GM21786 (cell line): ENCODE measurements around the gene TBL2.
"Not testable (repeated sequence)": the region's sequence is repeated elsewhere in the genome, so short reads cannot be mapped to it uniquely, and the experiment has no call there.

Experiments
- ATAC-seq: cut with Tn5 transposase; IDR thresholded peaks from one replicate; pipeline ENCODE4 v1.9.1; 2021; ENCODE audit not compliant: unreplicated experiment

The TBL2 gene

DNA sequence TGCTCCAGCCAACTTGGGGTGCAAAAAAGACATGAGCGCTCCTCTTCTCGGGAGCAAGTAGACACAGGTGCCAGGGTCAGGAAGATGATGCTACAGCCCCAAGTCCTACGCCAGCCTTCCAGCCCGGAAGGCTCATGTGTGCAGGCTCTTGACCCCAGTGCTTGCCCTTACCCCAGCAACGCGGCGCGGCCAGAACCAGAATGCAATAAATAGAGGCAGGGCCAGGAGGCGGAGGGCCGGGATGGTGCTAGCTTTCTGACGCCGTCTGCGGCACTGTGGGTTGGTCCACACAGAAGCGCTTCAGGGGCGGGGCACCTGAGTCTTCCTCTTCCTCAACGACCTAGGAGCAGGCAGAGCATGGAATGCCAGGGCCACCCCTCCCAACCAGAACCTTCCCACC lies 41.3 kb downstream of the TBL2 start:
- ATAC-seq, result no peak

- ATAC-seq, result no peak
Observed at GRCh38 chr7:73536479-73536878, 41.9 kb downstream of the TBL2 start.

DNA sequence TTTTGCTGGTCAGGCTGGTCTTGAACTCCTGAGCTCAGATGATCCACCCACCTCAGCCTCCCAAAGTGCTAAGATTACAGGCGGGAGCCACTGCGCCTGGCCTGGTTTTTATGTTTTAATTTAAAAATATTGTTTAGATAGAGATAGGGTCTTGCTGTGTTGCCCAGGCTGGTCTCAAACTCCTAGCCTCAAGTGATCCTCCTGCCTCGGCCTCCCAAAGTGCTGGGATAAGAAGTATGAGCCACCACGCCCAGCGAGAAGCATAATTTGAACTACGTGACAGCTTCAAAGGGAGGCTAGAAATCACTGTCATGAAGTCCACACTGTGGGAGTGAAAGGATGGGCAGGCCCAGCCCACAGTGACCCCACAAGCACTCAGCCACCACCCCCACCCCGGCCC lies 42.5 kb downstream of the TBL2 start:
- ATAC-seq, result not testable (repeated sequence)

DNA sequence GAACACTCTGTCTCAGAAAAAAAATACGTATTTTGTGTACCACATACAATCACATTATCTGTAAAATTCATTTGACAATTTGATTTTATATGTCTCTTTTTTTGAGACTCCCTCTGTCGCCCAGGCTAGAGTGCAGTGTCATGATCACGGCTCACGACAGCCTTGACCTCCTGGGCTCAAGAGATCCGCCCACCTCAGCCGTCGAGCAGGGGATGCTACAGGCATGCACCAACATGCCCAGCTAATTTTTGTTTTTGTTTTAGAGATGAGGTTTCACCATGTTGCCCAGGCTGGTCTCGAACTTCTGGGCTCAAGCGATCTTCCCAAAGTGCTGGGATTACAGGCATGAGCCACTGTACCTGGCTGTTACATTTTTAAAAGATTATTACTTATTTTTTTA lies 44.6 kb downstream of the TBL2 start:
- no peak for ATAC-seq

DNA sequence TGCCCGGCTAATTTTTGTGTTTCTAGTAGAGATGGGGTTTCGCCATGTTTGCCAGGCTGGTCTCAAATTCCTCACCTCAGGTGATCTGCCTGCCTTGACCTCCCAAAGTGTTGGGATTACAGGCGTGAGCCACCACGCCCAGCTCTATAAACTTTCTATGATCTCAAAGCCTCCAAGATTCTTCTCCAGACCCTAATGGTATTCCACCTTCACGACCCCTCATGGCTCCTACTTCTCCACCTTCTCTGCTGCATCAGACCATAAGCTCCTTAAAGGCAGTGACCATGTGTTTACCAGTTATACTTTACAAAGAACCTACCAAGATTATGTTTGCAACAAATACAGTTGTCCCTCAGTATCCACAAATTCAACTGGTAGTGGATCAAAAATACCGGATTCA lies 46.2 kb downstream of the TBL2 start:
- ATAC-seq, result no peak

- no peak for ATAC-seq
Observed at GRCh38 chr7:73530800-73531199, 47.6 kb downstream of the TBL2 start.

GRCh38 chr7:73526896-73527821 lies 51.2 kb downstream of the TBL2 start:
- ATAC-seq, result no peak

GRCh38 chr7:73526158-73526494 lies 52.3 kb downstream of the TBL2 start:
- not testable (repeated sequence) for ATAC-seq

DNA sequence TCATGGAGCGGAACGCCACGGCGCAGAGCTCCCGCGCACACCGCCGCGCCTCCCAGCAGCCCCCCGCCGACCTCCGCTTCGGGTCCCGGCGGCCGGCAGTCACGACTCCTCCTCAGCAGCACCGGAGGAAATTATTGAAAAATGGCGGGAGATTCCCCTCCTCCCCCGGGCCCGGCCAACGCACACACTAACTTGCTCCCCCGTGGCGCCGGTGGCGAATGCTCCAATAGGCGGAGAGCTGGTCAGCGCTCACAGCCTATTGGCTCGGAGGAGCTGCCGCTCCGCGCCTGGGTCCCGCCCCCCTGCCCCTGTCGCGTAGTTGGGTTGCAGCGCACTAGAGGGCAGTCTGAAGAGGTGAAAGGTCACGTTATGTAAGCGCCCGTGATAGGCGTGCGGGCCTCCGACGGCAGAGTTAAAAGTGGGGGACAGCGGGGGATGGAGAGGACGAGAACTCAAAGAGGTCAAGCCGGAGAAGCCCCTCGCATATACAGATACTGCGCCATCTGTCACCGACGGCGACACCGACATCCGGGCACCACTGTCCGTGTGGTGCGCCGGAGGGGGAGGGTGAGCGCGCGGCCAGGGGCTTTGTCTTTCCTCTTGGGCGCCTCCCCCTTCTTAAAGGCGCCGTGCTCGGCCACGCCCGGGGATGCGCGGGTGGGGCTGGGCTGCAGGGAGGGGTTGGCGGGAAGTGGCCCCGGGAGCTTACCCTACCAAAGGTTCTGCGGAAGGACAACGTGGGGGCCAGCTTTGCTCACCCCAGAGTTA lies 56.1 kb downstream of the TBL2 start, which contains the start of gene BAZ1B:
TSS of gene BAZ1B (minus strand) at position 189 of the 768 bp plus-strand sequence. CDS start 360 bp downstream, outside the sequence.
- ATAC-seq, result peak; percentile 85

DNA sequence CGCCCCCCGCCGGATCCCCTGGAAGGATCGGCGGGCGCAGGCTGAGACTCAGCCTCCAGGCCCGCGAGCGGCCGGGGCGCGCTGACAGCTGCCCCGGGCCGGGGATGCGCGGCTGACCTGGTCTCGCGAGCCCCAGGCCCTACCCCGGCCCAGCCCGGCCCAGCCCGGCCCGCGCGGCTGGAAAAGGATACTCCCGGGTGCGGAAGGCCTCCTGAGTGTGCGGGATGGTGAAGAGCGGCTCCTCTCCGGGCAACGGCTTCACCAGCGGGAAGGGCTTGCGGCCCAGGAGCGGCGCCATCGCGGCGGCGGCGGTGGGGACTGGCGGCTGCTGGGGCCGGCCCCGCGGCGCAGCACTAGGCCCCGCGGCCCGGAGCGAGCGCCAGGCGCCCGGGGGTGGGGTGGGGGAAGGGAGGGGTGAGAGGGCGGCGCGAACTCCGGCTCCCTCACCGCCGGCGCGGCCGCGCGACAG lies 56.7 kb downstream of the TBL2 start:
- ATAC-seq, result peak; percentile 28

- no peak for ATAC-seq
Observed at GRCh38 chr7:73520673-73521635, 57.4 kb downstream of the TBL2 start.

GRCh38 chr7:73519867-73520672 lies 58.3 kb downstream of the TBL2 start:
- no peak for ATAC-seq

GRCh38 chr7:73518470-73518869 lies 59.9 kb downstream of the TBL2 start:
- ATAC-seq, result no peak
